ENCODE data around the gene PHOSPHO1. TPM values are rescaled to one million over a fixed set of nuclear protein-coding genes. Genes with fewer than 3 reads are reported as not detected.
A peak's percentile ranks its signal among the peaks of the same experiment; 100 is the strongest.

The PHOSPHO1 gene
- total RNA-seq, 1 donor from 2014 or later = not detected

DNA sequence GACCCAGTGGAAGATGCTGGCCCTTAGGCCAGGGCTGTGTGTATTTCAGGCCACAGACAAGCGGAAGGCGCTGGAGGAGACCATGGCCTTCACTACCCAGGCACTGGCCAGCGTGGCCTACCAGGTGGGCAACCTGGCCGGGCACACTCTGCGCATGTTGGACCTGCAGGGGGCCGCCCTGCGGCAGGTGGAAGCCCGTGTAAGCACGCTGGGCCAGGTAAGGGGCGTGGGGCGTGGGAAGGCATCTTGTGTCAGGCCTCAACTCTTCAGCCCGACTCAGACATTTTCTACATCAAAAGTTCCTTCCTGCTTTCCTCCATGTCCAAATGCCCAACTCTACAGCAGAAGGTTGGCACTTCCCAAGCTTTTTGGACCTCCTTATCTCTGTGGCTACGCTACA lies 14.1 kb downstream of the PHOSPHO1 start:
- Histone ChIP-seq H3K4me3 (no peak overlapping the region), H3K27ac (no peak overlapping the region), H3K36me3 (no peaks in the 10 kb centered on the region), H3K27me3 (no peaks in the 10 kb centered on the region), H3K9me3 (no peaks in the 10 kb centered on the region), H3K4me1 (no peaks in the 10 kb centered on the region)
- TF ChIP-seq CTCF (IDR thresholded peaks at IDR 0.05) = no peak
- DNase-seq (ENCODE audit: low spot score in 2 of 2) = no peak
- intact Hi-C loops (cut with DNase I) = no loop called here

DNA sequence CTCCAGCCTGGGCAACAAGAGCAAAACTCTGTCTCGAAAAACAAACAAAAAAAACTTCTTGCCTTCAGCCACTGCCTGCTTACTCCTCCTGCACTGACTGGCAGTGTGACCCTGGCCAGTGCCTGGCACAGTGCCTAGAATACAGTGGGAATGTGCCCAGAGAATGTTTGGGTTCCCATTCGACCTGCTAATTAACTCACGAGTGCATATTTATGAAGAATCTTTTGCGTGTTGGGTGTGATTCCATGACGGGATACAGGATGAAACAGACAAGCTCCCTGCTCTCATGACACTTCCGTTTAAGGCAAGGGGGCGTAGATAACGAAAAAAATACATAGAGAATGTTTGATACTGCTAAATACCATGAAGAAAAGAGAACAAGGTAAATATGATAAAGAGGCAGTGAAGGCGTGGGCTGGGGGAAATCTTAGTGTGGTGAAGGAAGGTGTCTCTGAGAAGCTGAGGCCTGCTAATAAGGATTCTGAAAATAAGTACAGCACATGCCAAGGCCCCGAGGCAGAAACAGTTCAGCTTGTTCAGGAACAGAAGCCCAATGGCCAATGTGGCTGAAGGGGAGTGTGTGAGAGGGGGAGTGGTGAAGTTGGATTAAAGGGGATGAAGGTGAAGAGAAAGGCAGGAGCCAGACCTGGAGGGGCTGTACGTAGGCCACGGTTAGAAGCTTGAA lies 15.8 kb downstream of the PHOSPHO1 start:
- Histone ChIP-seq H3K4me1 (no peaks in the 10 kb centered on the region), H3K36me3 (no peaks in the 10 kb centered on the region), H3K4me3 (no peak overlapping the region), H3K9me3 (no peaks in the 10 kb centered on the region), H3K27ac (peak overlapping the region in 1 of 2 donors; percentile 16), H3K27me3 (no peaks in the 10 kb centered on the region)
- no peak for DNase-seq (ENCODE audit: low spot score in 2 of 2)
- intact Hi-C loops (cut with DNase I) = no loop called here
- no peak for TF ChIP-seq CTCF (IDR thresholded peaks at IDR 0.05)

- Histone ChIP-seq H3K4me1 (no peaks in the 10 kb centered on the region), H3K27ac (peak overlapping the region in 1 of 2 donors; percentile 16)
These were observed 16.7 kb downstream of the PHOSPHO1 start for GRCh38 chr17:49213847-49214246.

GRCh38 chr17:49213399-49213798 lies 17.2 kb downstream of the PHOSPHO1 start:
- no peak for TF ChIP-seq CTCF (IDR thresholded peaks at IDR 0.05)
- DNase-seq (ENCODE audit: low spot score in 2 of 2) = no peak
- intact Hi-C loops (cut with DNase I) = no loop called here
- no peaks in the 10 kb centered on the region for H3K9me3 ChIP-seq
- no peaks in the 10 kb centered on the region for H3K36me3 ChIP-seq
- no peak overlapping the region for H3K27ac ChIP-seq
- H3K4me3 ChIP-seq = no peak overlapping the region
- H3K4me1 ChIP-seq = no peaks in the 10 kb centered on the region
- H3K27me3 ChIP-seq = no peaks in the 10 kb centered on the region

More at GRCh38 chr17:49213847-49214246, 16.7 kb downstream of the PHOSPHO1 start:
- H3K9me3 ChIP-seq = no peaks in the 10 kb centered on the region
- no peaks in the 10 kb centered on the region for H3K27me3 ChIP-seq
- DNase-seq (ENCODE audit: low spot score in 2 of 2) = no peak
- intact Hi-C loops (cut with DNase I) = no loop called here
- no peak overlapping the region for H3K4me3 ChIP-seq
- TF ChIP-seq CTCF (IDR thresholded peaks at IDR 0.05) = no peak
- no peaks in the 10 kb centered on the region for H3K36me3 ChIP-seq

GRCh38 chr17:49210158-49211029 lies 20.2 kb downstream of the PHOSPHO1 start, which contains the start of the genes ABI3 and GNGT2:
Gene ABI3 (plus strand): TSS chr17:49210707. CDS start chr17:49210725, 18 bp downstream.
Gene GNGT2 (minus strand): TSS chr17:49210574. CDS start chr17:49207422, 3,152 bp downstream.
- peak within 1 kb of the TSS; percentile 8 to 55 for H3K4me3 ChIP-seq
- no peaks in the 10 kb centered on the region for H3K36me3 ChIP-seq
- intact Hi-C loops (cut with DNase I) = no loop called here
- no peaks in the 10 kb centered on the region for H3K9me3 ChIP-seq
- H3K27ac ChIP-seq = peak within 1 kb of the TSS in 1 of 2 donors; percentile 42
- no peaks in the 10 kb centered on the region for H3K27me3 ChIP-seq
- DNase-seq (ENCODE audit: low spot score in 2 of 2) = peak in 1 of 2 donors; percentile 67
- no peak for TF ChIP-seq CTCF (IDR thresholded peaks at IDR 0.05)
- H3K4me1 ChIP-seq = no peaks in the 10 kb centered on the region

Data from ascending aorta (tissue), 2 donors.